ENCODE measurements around the gene DNMBP. TPM values are rescaled to one million over a fixed set of nuclear protein-coding genes. Genes with fewer than 3 reads are reported as not detected.
A peak's percentile ranks its signal among the peaks of the same experiment; 100 is the strongest.
"Not testable (repeated sequence)": the region's sequence is repeated elsewhere in the genome, so short reads cannot be mapped to it uniquely, and the experiment has no call there.

The DNMBP gene
- total RNA-seq, 1 donor from 2014 or later = 15.1 TPM

DNA sequence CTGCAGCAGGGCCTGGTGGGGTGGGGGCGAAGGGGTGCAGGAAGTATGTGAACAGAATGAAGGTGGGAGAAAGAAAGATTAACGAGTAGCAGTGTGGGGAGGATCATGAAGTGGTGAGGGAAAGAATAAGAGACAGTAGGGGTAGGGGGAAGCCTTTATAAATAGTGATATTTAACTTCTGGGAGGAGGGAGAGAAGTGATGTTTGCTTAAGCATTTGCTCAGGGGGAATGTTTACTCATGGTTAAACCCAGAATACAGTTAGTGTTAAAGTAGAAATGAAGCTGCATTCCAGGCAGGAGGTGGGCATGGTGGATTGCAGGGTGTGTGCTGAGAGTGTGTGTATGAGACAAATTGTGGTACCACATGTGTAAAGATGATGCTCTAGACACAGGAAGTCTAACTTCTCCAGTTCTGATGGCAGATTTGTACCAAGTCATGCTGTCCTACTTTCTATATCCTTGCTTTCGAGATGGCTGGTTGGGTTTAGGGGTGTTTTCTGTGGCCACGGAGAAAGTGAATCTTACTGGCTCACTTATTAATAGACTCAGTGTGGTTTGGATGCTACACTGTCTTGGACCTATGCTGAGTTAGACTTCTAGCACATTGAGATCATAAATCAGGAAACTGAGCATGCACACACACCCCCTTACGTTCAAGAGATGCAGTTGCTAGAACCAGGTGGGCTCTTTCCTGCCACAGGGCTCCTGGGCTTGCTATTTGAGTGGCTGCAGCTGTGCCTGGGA lies 10.6 kb upstream of the DNMBP start:
- H3K36me3 ChIP-seq (ENCODE audit: control insufficient read depth in 3 of 3, insufficient read depth in 3 of 3, low read length in 3 of 3) = no peaks in the 10 kb centered on the region
- H3K9ac ChIP-seq (ENCODE audit: low read depth in 1 of 3, low read length in 3 of 3) = no peak overlapping the region

DNA sequence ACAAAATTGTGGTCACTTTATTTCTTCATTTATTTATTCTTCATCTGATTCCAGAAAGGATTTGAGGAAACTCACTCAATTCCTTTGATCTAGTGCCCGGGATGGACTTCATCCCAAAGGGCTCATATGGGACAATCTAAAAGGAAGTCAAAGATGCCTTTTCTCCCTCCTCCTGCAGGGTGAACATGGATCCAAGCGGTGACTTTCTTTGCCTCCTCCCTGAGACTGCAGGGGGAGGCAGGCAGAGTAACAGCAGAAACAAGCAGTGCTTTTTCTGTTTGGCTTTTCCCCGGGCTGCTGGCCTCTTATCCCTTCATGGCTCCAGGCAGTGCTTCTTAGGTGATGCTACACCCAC lies 10.0 kb upstream of the DNMBP start:
- Histone ChIP-seq H3K4me1 (ENCODE audit: control insufficient read depth in 3 of 3, insufficient read depth in 3 of 3, low read length in 3 of 3) (no peaks in the 10 kb centered on the region), H3K27ac (ENCODE audit: low read depth, low read length) (no peak overlapping the region), H3K4me3 (ENCODE audit: low read length in 3 of 3) (no peak overlapping the region), H3K9ac (ENCODE audit: low read depth in 1 of 3, low read length in 3 of 3) (no peak overlapping the region), H3K9me3 (ENCODE audit: control insufficient read depth in 3 of 3, low read length in 3 of 3) (no peaks in the 10 kb centered on the region), H3K36me3 (ENCODE audit: control insufficient read depth in 3 of 3, insufficient read depth in 3 of 3, low read length in 3 of 3) (no peaks in the 10 kb centered on the region), H3K27me3 (ENCODE audit: control insufficient read depth in 3 of 3, insufficient read depth in 3 of 3, low read length in 3 of 3) (no peaks in the 10 kb centered on the region)

More for the DNA sequence above, 10.6 kb upstream of the DNMBP start:
- Histone ChIP-seq H3K27me3 (ENCODE audit: control insufficient read depth in 3 of 3, insufficient read depth in 3 of 3, low read length in 3 of 3) (no peaks in the 10 kb centered on the region), H3K4me1 (ENCODE audit: control insufficient read depth in 3 of 3, insufficient read depth in 3 of 3, low read length in 3 of 3) (peaks cover 0 to under 1% (median under 1%) of the 10 kb centered on the region in 3 donors), H3K9me3 (ENCODE audit: control insufficient read depth in 3 of 3, low read length in 3 of 3) (no peaks in the 10 kb centered on the region), H3K4me3 (ENCODE audit: low read length in 3 of 3) (no peak overlapping the region), H3K27ac (ENCODE audit: low read depth, low read length) (no peak overlapping the region)

DNA sequence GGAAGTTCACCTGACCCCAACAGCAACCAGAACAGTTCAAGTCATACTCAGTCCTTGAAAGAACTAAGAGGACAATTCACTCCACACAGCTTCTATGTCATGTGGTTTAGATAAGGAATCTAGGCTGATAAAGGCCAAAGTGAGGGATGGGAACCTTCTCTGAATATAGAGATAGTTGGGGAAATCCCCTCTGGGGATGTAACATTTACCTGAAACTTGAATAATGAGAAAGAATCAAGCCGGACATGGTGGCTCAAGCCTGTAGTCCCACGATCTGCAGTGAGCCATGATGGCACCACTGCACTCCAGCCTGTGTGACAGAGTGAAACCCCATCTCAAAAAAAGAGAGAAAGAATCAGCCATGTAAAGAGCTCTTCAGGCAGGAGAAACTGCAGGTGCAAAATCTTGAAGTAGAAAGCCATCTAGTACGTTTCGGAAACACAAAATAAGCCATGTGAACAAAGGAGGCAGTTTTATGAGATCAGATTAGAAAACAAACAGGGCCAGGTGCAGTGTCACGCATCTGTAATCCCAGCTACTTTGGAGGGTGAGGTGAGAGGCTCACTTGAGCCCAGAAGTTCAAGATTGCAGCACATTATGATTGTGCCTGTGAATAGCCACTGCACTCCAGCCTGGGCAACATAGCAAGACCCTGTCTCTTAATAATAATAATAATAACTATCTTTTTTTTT lies 4.5 kb upstream of the DNMBP start:
- peaks cover 3 to 9% (median 4%) of the 10 kb centered on the region in 3 donors for H3K4me1 ChIP-seq (ENCODE audit: control insufficient read depth in 3 of 3, insufficient read depth in 3 of 3, low read length in 3 of 3)
- no peak overlapping the region for H3K9ac ChIP-seq (ENCODE audit: low read depth in 1 of 3, low read length in 3 of 3)
- no peaks in the 10 kb centered on the region for H3K9me3 ChIP-seq (ENCODE audit: control insufficient read depth in 3 of 3, low read length in 3 of 3)
- no peak overlapping the region for H3K27ac ChIP-seq (ENCODE audit: low read depth, low read length)
- no peaks in the 10 kb centered on the region for H3K27me3 ChIP-seq (ENCODE audit: control insufficient read depth in 3 of 3, insufficient read depth in 3 of 3, low read length in 3 of 3)
- H3K4me3 ChIP-seq (ENCODE audit: low read length in 3 of 3) = no peak overlapping the region
- no peaks in the 10 kb centered on the region for H3K36me3 ChIP-seq (ENCODE audit: control insufficient read depth in 3 of 3, insufficient read depth in 3 of 3, low read length in 3 of 3)

DNA sequence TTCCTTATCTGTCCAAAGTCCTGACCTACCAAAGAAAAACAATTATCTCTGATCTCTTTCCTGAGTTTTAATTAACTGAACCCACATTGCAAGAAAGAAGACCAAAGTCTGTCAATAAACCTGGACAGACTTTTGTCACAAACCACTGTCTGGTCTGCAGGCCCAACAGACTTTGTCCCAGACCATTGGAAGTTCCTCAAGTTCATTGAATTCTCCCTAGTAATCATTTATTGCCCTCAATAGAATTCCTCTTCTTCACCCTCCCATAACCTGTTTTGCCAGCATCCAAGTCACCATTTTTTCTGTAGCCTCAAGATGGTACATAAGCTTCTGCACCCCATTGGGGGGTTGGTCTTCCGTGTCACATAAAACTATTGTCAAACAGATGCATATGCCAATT lies 3.9 kb upstream of the DNMBP start:
- Histone ChIP-seq H3K4me3 (ENCODE audit: low read length in 3 of 3) (no peak overlapping the region), H3K36me3 (ENCODE audit: control insufficient read depth in 3 of 3, insufficient read depth in 3 of 3, low read length in 3 of 3) (no peaks in the 10 kb centered on the region), H3K9ac (ENCODE audit: low read depth in 1 of 3, low read length in 3 of 3) (no peak overlapping the region), H3K27ac (ENCODE audit: low read depth, low read length) (no peak overlapping the region), H3K27me3 (ENCODE audit: control insufficient read depth in 3 of 3, insufficient read depth in 3 of 3, low read length in 3 of 3) (no peaks in the 10 kb centered on the region), H3K9me3 (ENCODE audit: control insufficient read depth in 3 of 3, low read length in 3 of 3) (no peaks in the 10 kb centered on the region), H3K4me1 (ENCODE audit: control insufficient read depth in 3 of 3, insufficient read depth in 3 of 3, low read length in 3 of 3) (peaks cover 3 to 12% (median 10%) of the 10 kb centered on the region in 3 donors)

DNA sequence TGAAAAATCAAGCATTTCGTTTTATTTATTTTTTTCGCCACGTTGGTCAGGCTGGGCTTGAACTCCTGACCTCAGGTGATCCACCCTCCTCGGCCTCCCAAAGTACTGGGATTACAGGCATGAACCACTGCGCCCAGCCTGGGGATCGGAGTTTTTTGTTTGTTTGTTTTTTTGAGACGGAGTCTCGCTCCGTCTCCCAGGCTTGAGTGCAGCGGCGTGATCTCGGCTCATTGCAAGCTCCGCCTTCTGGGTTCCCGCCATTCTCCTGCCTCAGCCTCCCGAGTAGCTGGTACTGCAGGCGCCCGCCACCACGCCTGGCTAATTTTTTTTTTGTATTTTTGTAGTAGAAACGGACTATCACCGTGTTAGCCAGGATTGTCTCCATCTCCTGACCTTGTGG lies 2.2 kb upstream of the DNMBP start:
- not testable (repeated sequence) for H3K27me3 ChIP-seq (ENCODE audit: control insufficient read depth in 3 of 3, insufficient read depth in 3 of 3, low read length in 3 of 3); H3K4me3 ChIP-seq (ENCODE audit: low read length in 3 of 3); H3K36me3 ChIP-seq (ENCODE audit: control insufficient read depth in 3 of 3, insufficient read depth in 3 of 3, low read length in 3 of 3); H3K9ac ChIP-seq (ENCODE audit: low read depth in 1 of 3, low read length in 3 of 3); H3K27ac ChIP-seq (ENCODE audit: low read depth, low read length); H3K9me3 ChIP-seq (ENCODE audit: control insufficient read depth in 3 of 3, low read length in 3 of 3)
- peaks cover 16 to 26% (median 26%) of the 10 kb centered on the region in 3 donors for H3K4me1 ChIP-seq (ENCODE audit: control insufficient read depth in 3 of 3, insufficient read depth in 3 of 3, low read length in 3 of 3)

DNA sequence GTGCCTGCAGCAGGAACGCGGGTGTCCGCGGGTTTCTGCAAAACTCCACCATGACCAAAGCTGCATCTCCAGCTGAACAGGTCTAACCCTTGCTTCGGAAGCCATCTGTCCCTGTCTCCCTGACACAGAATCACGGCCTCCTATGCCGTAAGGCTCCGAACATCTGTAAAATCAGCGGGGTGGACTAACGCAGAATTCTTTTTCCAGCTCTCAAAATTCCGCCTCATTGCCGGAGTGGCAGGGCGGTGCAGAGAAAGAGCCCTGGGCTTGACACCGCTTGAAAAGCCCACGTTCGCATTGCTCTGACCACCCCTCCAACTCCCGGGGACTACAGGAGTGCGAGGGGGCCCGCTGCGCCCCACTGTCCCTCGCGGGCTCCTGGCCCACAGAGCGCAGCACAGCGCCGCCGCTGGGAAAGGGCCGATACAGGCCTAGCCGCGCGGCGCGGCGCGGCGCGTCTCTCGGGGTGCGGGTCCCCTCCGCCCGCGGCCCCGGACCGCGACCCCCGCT lies 409 bp downstream of the DNMBP start:
- peak overlapping the region; percentile 89 to 98 (median 96) for H3K4me3 ChIP-seq (ENCODE audit: low read length in 3 of 3)
- no peaks in the 10 kb centered on the region for H3K36me3 ChIP-seq (ENCODE audit: control insufficient read depth in 3 of 3, insufficient read depth in 3 of 3, low read length in 3 of 3)
- peak overlapping the region; percentile 65 for H3K27ac ChIP-seq (ENCODE audit: low read depth, low read length)
- H3K9me3 ChIP-seq (ENCODE audit: control insufficient read depth in 3 of 3, low read length in 3 of 3) = no peaks in the 10 kb centered on the region
- peak overlapping the region; percentile 88 to 96 (median 93) for H3K9ac ChIP-seq (ENCODE audit: low read depth in 1 of 3, low read length in 3 of 3)
- peaks cover 27 to 43% (median 36%) of the 10 kb centered on the region in 3 donors for H3K4me1 ChIP-seq (ENCODE audit: control insufficient read depth in 3 of 3, insufficient read depth in 3 of 3, low read length in 3 of 3)
- H3K27me3 ChIP-seq (ENCODE audit: control insufficient read depth in 3 of 3, insufficient read depth in 3 of 3, low read length in 3 of 3) = no peaks in the 10 kb centered on the region

DNA sequence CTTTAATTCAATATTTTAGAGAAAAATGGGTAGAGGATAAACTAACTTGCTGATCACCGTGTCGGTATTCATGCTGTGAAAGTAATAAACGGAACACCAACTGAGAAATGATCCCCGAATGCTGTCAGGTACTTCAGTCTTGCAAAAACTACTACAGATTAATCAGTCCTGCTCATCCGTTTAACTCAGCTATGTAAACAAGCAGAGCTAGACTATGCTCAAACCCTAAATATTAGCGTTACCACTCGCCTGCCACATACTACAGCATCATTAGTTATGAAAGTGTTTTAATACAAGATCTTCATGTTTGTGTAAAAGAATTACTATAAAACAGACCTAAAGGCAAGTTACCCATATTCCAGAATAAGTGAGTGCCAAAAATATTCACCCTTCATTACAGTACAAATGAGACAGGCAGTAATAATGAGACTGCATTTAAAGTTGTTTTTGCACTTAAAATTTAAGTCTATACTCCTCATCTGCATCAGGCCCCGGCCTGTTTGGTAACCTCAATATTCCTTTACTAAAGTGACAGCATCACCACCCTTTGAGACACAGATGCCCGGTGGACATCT lies 952 bp downstream of the DNMBP start:
- peak overlapping the region; percentile 89 to 98 (median 96) for H3K4me3 ChIP-seq (ENCODE audit: low read length in 3 of 3)
- H3K36me3 ChIP-seq (ENCODE audit: control insufficient read depth in 3 of 3, insufficient read depth in 3 of 3, low read length in 3 of 3) = no peaks in the 10 kb centered on the region
- peaks cover 27 to 43% (median 36%) of the 10 kb centered on the region in 3 donors for H3K4me1 ChIP-seq (ENCODE audit: control insufficient read depth in 3 of 3, insufficient read depth in 3 of 3, low read length in 3 of 3)
- H3K9me3 ChIP-seq (ENCODE audit: control insufficient read depth in 3 of 3, low read length in 3 of 3) = no peaks in the 10 kb centered on the region
- no peaks in the 10 kb centered on the region for H3K27me3 ChIP-seq (ENCODE audit: control insufficient read depth in 3 of 3, insufficient read depth in 3 of 3, low read length in 3 of 3)
- H3K9ac ChIP-seq (ENCODE audit: low read depth in 1 of 3, low read length in 3 of 3) = peak overlapping the region; percentile 88 to 96 (median 93)
- H3K27ac ChIP-seq (ENCODE audit: low read depth, low read length) = peak overlapping the region; percentile 65

DNA sequence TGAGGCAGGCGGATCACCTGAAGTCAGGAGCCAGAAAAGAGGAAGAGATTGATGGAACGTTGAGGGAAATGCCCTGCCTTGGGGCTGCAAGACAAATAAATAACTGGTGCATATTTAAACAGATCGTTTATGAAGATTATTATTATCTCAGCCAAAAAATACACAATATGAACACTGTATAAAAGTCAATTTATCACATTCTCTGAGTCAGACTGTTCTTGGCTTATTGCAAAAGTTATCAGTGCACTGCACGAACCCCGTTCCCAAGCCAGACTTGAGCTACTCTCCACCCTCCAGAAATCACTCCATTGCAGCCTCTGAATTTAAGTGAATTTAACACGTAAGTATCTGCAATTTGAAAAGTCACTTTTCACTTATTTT lies 1.6 kb downstream of the DNMBP start:
- Histone ChIP-seq H3K36me3 (ENCODE audit: control insufficient read depth in 3 of 3, insufficient read depth in 3 of 3, low read length in 3 of 3) (no peaks in the 10 kb centered on the region), H3K4me1 (ENCODE audit: control insufficient read depth in 3 of 3, insufficient read depth in 3 of 3, low read length in 3 of 3) (peaks cover 27 to 46% (median 36%) of the 10 kb centered on the region in 3 donors), H3K27me3 (ENCODE audit: control insufficient read depth in 3 of 3, insufficient read depth in 3 of 3, low read length in 3 of 3) (no peaks in the 10 kb centered on the region), H3K4me3 (ENCODE audit: low read length in 3 of 3) (peak overlapping the region; percentile 89 to 98 (median 96)), H3K9me3 (ENCODE audit: control insufficient read depth in 3 of 3, low read length in 3 of 3) (no peaks in the 10 kb centered on the region), H3K9ac (ENCODE audit: low read depth in 1 of 3, low read length in 3 of 3) (peak overlapping the region in 1 of 3 donors; percentile 93), H3K27ac (ENCODE audit: low read depth, low read length) (no peak overlapping the region)

DNA sequence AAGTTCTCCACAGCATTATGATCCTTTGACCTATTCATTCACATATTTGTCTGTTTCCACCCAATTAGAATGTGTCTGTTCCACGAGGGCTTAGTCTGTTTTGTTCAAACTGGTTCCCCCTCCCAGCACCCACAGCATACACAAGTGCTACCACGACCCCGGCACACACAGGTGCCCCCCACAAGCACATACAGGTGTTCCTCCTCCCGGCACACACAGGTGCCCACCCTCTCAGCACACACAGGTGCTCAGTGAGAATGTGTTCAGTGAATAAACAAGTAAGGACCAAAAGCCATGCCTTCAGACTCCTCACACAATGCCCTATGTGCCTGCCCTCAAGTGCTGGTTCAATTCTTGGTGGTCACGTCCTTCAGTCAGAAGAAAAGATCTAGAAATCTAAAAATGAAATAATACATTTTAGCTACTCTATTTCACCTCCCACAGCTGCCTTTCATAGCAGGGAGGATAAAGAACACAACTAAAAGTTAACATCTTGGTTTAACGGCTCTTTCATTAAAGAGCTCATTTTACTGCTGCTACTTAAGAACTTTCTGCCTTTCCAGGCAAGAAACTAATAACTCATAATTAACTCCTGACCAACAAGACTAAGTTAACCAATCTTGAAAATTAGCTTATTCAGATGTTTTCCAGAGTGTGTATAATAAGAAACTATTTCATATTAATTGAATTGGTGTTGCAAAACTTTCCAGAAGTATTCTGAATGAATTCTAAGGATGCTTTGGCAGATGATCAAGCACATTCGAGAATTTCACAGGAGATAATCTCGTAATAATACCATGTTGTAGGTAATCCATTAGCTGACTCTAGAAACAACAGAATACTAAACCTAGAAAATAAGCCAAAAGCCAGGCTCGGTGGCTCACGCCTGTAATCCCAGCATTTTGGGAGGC lies 2.3 kb downstream of the DNMBP start:
- Histone ChIP-seq H3K27me3 (ENCODE audit: control insufficient read depth in 3 of 3, insufficient read depth in 3 of 3, low read length in 3 of 3) (no peaks in the 10 kb centered on the region), H3K4me1 (ENCODE audit: control insufficient read depth in 3 of 3, insufficient read depth in 3 of 3, low read length in 3 of 3) (peaks cover 27 to 48% (median 36%) of the 10 kb centered on the region in 3 donors), H3K27ac (ENCODE audit: low read depth, low read length) (peak overlapping the region; percentile 44), H3K9me3 (ENCODE audit: control insufficient read depth in 3 of 3, low read length in 3 of 3) (no peaks in the 10 kb centered on the region), H3K9ac (ENCODE audit: low read depth in 1 of 3, low read length in 3 of 3) (no peak overlapping the region), H3K4me3 (ENCODE audit: low read length in 3 of 3) (peak overlapping the region; percentile 89 to 98 (median 96)), H3K36me3 (ENCODE audit: control insufficient read depth in 3 of 3, insufficient read depth in 3 of 3, low read length in 3 of 3) (no peaks in the 10 kb centered on the region)
